ENCODE measurements around the gene WFDC12. TPM values are rescaled to one million over a fixed set of nuclear protein-coding genes. Genes with fewer than 3 reads are reported as not detected.

The WFDC12 gene
- total RNA-seq: not detected
- not detected for polyA plus RNA-seq

- ATAC-seq (no peak), FAIRE-seq (no peak)
Observed at GRCh38 chr20:45124365-45124764, at the start of gene WFDC12. TSS of gene WFDC12 (minus strand) at chr20:45124465. CDS start at chr20:45124447, 18 bp downstream.

GRCh38 chr20:45173522-45173921 lies 49.3 kb upstream of the WFDC12 start:
- DNase-seq: no peak
- no peaks in the 10 kb centered on the region for H3K27me3 ChIP-seq
- TF ChIP-seq CTCF (IDR thresholded peaks at IDR 0.05): no peak
- H3K9me3 ChIP-seq: no peaks in the 10 kb centered on the region
- FAIRE-seq: no peak
- H3K27ac ChIP-seq: no peak overlapping the region
- H3K36me3 ChIP-seq: no peaks in the 10 kb centered on the region
- intact Hi-C loops (cut with DNase I): no loop called here
- 9 to 12% methylated on average over 1 of the region's 1 CpG for WGBS, 2 donors
- H3K4me1 ChIP-seq: no peaks in the 10 kb centered on the region
- no peak for ATAC-seq
- H3K4me3 ChIP-seq: no peak overlapping the region

More at GRCh38 chr20:45124365-45124764, at the start of gene WFDC12:
- no peak for TF ChIP-seq CTCF (IDR thresholded peaks at IDR 0.05)
- Histone ChIP-seq H3K4me1 (no peaks in the 10 kb centered on the region), H3K27ac (no peak within 1 kb of the TSS), H3K36me3 (no peaks in the 10 kb centered on the region), H3K9me3 (no peaks in the 10 kb centered on the region), H3K4me3 (no peak within 1 kb of the TSS), H3K27me3 (no peaks in the 10 kb centered on the region)
- intact Hi-C loops (cut with DNase I): loop anchor here in 1 of 3 donors (10.0 kb wide), 1 partner anchor 160 kb away; no protein-coding TSS in a partner anchor
- no peak for DNase-seq
- WGBS, 2 donors: 68 to 83% methylated on average over 6 of the region's 6 CpGs

GRCh38 chr20:45164906-45165305 lies 40.6 kb upstream of the WFDC12 start:
- TF ChIP-seq CTCF (IDR thresholded peaks at IDR 0.05): no peak
- Histone ChIP-seq H3K27me3 (no peaks in the 10 kb centered on the region), H3K4me1 (no peaks in the 10 kb centered on the region), H3K27ac (no peak overlapping the region), H3K36me3 (no peaks in the 10 kb centered on the region), H3K4me3 (no peak overlapping the region), H3K9me3 (no peaks in the 10 kb centered on the region)
- WGBS, 2 donors: 76 to 77% methylated on average over 1 of the region's 1 CpG
- DNase-seq (no peak), ATAC-seq (no peak), FAIRE-seq (no peak)
- intact Hi-C loops (cut with DNase I): no loop called here

GRCh38 chr20:45163083-45163803 lies 39.0 kb upstream of the WFDC12 start:
- TF ChIP-seq CTCF (IDR thresholded peaks at IDR 0.05): no peak
- Histone ChIP-seq H3K27ac (no peak overlapping the region), H3K9me3 (no peaks in the 10 kb centered on the region), H3K4me1 (no peaks in the 10 kb centered on the region), H3K27me3 (no peaks in the 10 kb centered on the region), H3K4me3 (no peak overlapping the region), H3K36me3 (no peaks in the 10 kb centered on the region)
- FAIRE-seq (no peak), DNase-seq (no peak), ATAC-seq (no peak)
- 46 to 57% methylated on average over 1 of the region's 1 CpG for WGBS, 2 donors
- intact Hi-C loops (cut with DNase I): no loop called here

- Histone ChIP-seq H3K27ac (peak overlapping the region in 3 of 4 donors; percentile 1 to 44 (median 23)), H3K4me1 (peaks cover 0 to 3% (median 0%) of the 10 kb centered on the region in 3 donors), H3K9me3 (no peaks in the 10 kb centered on the region), H3K36me3 (no peaks in the 10 kb centered on the region), H3K4me3 (no peak overlapping the region), H3K27me3 (no peaks in the 10 kb centered on the region)
- DNase-seq (peak in 2 of 6 donors; percentile 7 to 22), ATAC-seq (peak; percentile 72 to 90 (median 88)), FAIRE-seq (no peak)
- no peak for TF ChIP-seq CTCF (IDR thresholded peaks at IDR 0.05)
- intact Hi-C loops (cut with DNase I): no loop called here
- 15 to 17% methylated on average over 1 of the region's 1 CpG for WGBS, 2 donors
Observed at GRCh38 chr20:45157962-45158361, 33.7 kb upstream of the WFDC12 start.

Data from pancreas (tissue), 10 donors.